ENCODE measurements around the gene PRICKLE2. TPM values are rescaled to one million over a fixed set of nuclear protein-coding genes. Genes with fewer than 3 reads are reported as not detected.

The PRICKLE2 gene
- total RNA-seq, 1 experiment from 2014 or later: 0.26 TPM

DNA sequence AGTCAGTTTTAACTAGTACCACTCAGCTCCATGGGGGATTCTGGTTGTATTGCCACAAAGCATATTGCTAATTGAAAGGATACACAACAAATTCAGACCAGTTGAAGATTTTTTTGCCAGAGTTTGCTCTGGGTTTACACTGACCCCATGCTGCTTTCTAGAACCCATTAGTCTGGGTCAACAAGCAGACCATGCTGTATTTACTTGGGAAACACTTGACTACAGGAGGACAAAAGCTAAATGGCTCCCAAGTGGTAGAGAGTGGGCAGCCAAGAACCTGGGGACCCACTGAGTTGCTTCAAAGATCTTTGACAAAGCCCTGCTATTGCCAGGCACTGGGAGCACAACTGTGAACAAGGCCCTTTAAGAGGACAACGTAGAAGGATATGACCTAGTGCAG, 115.2 kb downstream of the PRICKLE2 start:
- intact Hi-C loops (cut with micrococcal nuclease; ENCODE audit: unreplicated experiment) (no loop called here), in situ Hi-C loops (cut with HindIII; ENCODE audit: low pct_unique_long_range_greater_than_20kb, low sequenced_read_pairs) (no loop called here)
- H3K27ac ChIP-seq (ENCODE audit: low read length): no peak overlapping the region
- ATAC-seq (no peak), DNase-seq (ENCODE audit: low read depth, low spot score) (no peak)
- CTCF ChIA-PET: no interaction called here
- TF ChIP-seq CTCF (IDR thresholded peaks at IDR 0.05): no peak
- no peak for TF ChIP-seq SIN3A (IDR thresholded peaks at IDR 0.05; ENCODE audit: borderline replicate concordance, insufficient read depth, low read depth, low read length)
- TF ChIP-seq, protein P1, sequence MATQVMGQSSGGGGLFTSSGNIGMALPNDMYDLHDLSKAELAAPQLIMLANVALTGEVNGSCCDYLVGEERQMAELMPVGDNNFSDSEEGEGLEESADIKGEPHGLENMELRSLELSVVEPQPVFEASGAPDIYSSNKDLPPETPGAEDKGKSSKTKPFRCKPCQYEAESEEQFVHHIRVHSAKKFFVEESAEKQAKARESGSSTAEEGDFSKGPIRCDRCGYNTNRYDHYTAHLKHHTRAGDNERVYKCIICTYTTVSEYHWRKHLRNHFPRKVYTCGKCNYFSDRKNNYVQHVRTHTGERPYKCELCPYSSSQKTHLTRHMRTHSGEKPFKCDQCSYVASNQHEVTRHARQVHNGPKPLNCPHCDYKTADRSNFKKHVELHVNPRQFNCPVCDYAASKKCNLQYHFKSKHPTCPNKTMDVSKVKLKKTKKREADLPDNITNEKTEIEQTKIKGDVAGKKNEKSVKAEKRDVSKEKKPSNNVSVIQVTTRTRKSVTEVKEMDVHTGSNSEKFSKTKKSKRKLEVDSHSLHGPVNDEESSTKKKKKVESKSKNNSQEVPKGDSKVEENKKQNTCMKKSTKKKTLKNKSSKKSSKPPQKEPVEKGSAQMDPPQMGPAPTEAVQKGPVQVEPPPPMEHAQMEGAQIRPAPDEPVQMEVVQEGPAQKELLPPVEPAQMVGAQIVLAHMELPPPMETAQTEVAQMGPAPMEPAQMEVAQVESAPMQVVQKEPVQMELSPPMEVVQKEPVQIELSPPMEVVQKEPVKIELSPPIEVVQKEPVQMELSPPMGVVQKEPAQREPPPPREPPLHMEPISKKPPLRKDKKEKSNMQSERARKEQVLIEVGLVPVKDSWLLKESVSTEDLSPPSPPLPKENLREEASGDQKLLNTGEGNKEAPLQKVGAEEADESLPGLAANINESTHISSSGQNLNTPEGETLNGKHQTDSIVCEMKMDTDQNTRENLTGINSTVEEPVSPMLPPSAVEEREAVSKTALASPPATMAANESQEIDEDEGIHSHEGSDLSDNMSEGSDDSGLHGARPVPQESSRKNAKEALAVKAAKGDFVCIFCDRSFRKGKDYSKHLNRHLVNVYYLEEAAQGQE (IDR thresholded peaks at IDR 0.05; ENCODE audit: insufficient read depth in 1 of 2, low read depth in 2 of 2, low read length in 1 of 2): no peak
- no peaks in the 10 kb centered on the region for H3K9me3 ChIP-seq (ENCODE audit: control insufficient read depth, insufficient read depth, low read depth, low read length)
- POLR2A ChIA-PET: no interaction called here
- no peaks in the 10 kb centered on the region for H3K27me3 ChIP-seq (ENCODE audit: control insufficient read depth, insufficient read depth, low read length)
- H3K4me3 ChIP-seq (ENCODE audit: low read depth in 2 of 2, low read length in 2 of 2): no peak overlapping the region
- H3K36me3 ChIP-seq (ENCODE audit: control insufficient read depth, insufficient read depth, low read length): no peaks in the 10 kb centered on the region
- BruUV-seq (replicated peaks): no TSS peak
- H3K4me1 ChIP-seq (ENCODE audit: control insufficient read depth, insufficient read depth, low read length): no peaks in the 10 kb centered on the region

DNA sequence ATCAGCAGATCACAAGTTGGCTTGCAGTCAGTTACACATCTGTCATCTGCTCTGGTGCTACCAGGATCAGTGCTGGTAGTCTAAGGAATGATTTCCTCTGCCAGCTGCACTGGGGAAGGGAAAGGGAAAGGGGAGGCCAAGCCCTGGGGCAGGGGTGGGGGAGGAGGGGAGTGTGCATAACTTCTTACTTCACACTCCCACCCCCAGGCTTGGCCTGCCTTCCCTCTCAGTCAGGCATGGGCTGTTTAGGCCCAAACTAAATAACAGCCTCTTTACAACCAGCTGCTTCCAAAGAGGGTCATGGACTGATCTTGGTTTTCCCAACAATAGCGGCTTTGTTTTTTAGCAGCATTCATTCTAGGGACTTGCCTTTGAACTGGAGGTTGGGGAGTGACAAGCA, 115.8 kb downstream of the PRICKLE2 start:
- no peaks in the 10 kb centered on the region for H3K27me3 ChIP-seq (ENCODE audit: control insufficient read depth, insufficient read depth, low read length)
- intact Hi-C loops (cut with micrococcal nuclease; ENCODE audit: unreplicated experiment): no loop called here
- no peak for DNase-seq (ENCODE audit: low read depth, low spot score)
- no peaks in the 10 kb centered on the region for H3K9me3 ChIP-seq (ENCODE audit: control insufficient read depth, insufficient read depth, low read depth, low read length)
- CTCF ChIA-PET: no interaction called here
- BruUV-seq (replicated peaks): no TSS peak
- no peak overlapping the region for H3K27ac ChIP-seq (ENCODE audit: low read length)
- no peaks in the 10 kb centered on the region for H3K4me1 ChIP-seq (ENCODE audit: control insufficient read depth, insufficient read depth, low read length)
- in situ Hi-C loops (cut with HindIII; ENCODE audit: low pct_unique_long_range_greater_than_20kb, low sequenced_read_pairs): no loop called here
- no peak overlapping the region for H3K4me3 ChIP-seq (ENCODE audit: low read depth in 2 of 2, low read length in 2 of 2)
- TF ChIP-seq SIN3A (IDR thresholded peaks at IDR 0.05; ENCODE audit: borderline replicate concordance, insufficient read depth, low read depth, low read length) (no peak), POLR2AphosphoS5 (IDR thresholded peaks at IDR 0.05; ENCODE audit: low read depth, low read length) (no peak), TCF7L2 (IDR thresholded peaks at IDR 0.05; ENCODE audit: low read depth, low read length) (no peak), CTCF (IDR thresholded peaks at IDR 0.05) (no peak)
- TF ChIP-seq, protein P1 (IDR thresholded peaks at IDR 0.05; ENCODE audit: insufficient read depth in 1 of 2, low read depth in 2 of 2, low read length in 1 of 2): no peak
- no peaks in the 10 kb centered on the region for H3K36me3 ChIP-seq (ENCODE audit: control insufficient read depth, insufficient read depth, low read length)
- POLR2A ChIA-PET: no interaction called here
- no peak for ATAC-seq
